Skin of body (tissue), 2 donors: ENCODE measurements around the gene CDH23. TPM values are rescaled to one million over a fixed set of nuclear protein-coding genes. Genes with fewer than 3 reads are reported as not detected.

Experiments
- DNase-seq: peaks from one replicate; lab custom pipeline; 2025; lab: John Stamatoyannopoulos, UW
- total RNA-seq: library from RNA; depleted of rRNA; stranded (reverse); fragments of >200 nt; gene quantifications from one replicate; pipeline ENCODE4 v1.2.3, GENCODE V29; 2014

CDH23 gene
- total RNA-seq, 1 donor from 2014 or later = 6.3 TPM

DNA sequence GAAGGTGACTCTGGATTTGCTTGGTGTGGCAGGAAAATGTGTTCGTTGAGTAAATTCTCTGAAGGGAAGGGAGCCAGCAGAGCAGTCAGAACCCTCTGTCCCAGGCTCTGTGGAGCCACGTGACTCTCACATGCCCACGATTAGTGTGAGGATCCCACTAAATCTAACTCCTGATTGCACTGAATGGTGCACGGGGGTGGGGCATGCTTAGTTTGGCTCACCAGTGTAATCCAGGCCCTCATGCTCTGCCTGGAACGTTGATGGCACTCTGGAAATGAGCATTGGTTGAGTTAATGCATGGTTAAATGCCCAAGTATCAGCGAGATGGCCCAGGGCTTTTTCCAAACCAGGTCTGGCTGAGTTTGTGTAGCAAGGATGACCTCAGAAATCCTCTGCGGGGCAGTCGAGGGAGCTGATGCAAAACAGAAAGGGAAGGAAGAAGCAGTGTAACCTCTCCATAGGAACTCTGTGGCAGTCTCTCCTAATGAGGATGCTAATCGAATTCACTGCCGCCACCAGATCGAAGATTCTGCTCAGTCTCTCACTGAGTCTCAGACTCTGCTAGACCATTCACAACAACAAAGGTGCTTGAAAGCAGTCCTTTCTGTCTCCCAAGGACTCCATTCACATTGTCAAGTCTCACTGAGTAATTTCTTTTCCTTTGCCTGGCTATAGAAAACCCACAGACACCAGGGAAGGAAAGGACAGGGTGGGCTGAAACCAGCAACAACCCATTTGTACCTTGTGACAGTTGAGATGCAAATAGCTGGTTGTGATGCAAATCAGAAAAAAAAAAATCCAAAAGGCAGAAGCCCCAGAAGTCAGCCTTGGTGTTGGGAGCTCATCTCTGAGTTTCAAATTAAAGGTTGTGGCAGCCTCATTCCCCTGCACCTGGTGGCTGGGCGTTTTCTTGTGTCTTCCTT is 224.8 kb downstream of the CDH23 start:
- DNase-seq = no peak

DNA sequence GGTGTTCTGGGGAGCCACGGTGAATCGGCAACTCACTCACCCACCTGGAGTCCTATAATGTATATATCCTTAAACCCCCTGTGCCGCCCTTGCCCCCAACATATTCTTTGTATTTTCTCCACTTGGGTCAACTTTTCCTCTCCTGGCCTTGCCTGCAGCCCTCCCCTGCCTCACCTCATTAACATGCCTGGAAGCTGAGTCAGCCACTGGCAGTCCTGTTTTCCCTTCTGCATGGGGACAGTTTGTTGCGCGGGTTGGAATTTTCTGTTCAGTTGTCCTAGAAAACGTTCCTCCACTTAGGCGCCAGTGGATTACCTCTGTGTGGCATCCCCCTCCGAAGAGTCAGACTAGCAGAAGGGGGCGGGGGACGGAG is 225.4 kb downstream of the CDH23 start:
- DNase-seq = no peak

DNA sequence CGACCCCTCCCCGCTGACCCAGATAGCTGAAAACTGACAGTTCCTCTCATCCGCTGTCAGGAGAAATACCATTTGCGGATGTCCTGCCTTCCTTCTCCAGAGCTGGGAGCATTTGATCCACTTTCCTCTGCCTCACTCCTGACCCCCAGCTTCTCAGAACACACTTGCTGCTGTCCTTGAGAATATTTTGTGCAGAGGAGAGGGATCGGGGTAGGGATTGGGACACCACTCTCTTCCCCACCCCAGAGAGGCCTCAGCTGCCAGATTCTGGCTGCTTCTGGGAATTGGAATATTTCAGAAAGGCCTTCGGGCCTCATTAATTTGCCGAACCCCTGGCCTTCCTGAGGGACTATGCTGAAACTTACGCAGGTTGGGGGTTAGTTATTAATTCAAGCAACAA is 225.9 kb downstream of the CDH23 start:
- DNase-seq = no peak

DNA sequence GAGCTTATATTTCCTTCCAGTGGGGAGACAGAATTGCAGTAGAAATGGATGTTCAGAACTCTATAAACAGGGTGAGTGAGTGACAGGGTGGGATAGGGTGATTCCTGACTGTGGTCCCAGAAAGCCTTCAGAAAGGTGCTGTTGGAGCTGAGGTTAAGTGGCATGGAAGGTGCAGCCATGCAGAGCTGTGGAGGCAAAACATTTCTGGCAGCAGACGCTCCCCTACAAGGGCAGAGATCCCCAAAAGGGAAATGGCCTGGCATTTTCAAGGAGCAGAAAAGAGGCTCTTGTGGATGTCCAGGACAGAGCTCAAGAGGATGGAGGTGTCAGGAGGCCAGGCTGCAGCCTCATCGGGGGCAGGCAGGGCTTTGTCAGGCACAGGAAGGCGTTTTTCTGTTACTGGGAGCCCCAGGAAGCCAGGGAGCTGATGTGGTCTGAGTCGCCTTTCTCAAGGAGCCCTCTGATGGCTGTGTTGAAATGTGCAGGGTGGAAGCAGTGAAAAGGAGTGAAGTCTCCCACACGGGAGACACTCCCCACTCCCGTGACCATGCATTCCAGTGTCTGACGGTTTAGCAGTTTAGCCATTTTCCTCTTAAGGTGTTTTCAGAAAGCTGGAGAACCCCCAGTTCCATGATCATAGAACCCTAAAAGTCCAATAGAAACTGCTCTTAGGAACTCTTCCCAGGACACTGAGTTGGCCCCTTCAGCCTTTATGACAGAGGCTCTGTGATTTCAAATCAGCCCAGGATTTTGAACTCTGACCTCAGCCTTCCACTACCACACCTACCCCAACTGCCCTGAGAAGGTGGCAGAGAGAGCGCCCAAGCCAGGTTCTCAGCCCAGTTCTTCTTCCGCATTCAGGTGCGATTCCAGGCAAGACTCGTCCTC is 226.6 kb downstream of the CDH23 start:
- DNase-seq = no peak

DNA sequence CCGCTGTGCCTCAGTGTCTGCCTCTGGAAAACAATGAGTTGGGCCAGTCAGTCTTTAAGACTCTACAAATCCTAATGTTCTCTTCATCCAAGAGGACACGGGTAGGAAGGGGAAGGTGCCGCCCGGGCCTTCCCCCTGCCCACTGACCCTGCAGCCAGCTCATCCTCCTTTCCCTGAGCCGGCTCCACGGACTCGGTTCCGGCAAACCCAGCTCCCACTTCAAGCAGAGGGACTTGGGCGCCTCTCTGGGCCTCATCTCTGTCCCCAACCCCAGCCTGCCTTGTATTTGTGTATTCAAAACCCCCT is 227.2 kb downstream of the CDH23 start:
- DNase-seq = no peak

DNA sequence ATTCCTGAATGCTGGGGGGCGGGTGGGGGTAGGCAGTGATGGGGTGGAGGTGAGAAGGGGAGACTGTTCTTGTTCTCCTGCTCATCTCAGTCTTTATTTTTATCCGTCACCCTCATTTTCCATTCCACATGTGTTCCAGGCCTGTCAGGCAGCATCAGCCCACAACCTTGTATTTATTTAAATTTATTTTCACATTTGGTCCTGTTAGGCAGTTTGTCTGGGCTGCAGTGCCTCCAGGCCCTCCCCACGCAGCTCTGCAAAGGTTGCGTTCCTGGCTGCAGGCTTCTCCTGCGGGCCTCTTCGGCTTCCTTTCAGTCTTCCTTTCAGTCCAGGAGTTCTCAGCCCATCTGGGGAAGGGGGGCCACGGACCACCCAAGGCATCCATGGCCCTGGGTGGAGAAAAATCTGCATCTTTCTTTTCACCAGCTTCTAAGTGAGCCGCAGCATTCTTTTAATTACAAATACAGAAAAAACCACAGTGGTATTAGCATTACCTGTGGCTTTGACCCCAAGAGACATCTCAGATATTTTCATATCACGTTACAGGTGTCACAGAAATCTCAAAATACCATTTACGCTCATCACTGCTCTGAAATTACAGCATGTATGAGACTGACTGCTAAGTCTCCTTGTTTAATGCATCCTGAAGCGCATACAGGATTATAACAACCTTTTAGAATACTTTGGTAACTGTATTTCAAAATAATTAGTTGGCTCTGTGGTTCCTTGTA is 228.9 kb downstream of the CDH23 start:
- no peak for DNase-seq

DNA sequence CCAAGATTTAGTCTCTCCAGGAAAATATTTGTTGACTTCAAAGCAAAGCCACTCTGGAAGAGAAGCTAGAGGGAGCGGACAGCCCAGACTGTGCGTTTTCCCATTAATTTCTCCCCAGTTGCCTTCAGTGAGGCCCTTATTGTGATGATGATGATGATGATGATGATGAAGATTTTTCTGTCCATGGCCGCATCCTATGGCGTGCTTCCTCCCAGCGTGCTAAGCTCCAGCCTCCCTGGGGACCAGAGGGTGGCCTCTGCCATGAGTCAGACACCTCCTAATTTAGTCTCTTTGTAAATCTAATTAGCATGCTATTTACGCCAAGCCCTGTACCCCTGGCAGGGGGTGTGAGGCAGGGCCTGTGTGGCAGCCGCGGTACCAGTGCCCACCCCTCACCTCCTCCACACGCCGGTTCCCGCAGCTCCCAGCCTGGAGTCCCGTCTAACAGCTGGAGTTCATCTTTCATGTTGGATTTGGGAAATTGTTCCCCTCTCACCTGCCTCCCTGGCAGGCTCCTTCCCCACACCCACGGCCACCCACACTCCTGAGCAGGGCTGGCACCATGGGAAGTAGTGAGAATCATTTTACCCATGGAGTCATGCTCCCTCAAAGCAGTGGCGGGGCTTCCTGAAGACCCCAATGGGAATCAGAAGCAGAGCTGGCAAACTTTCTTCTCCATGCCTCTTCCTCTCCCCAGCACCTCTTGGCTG is 230.7 kb downstream of the CDH23 start:
- DNase-seq = no peak

DNA sequence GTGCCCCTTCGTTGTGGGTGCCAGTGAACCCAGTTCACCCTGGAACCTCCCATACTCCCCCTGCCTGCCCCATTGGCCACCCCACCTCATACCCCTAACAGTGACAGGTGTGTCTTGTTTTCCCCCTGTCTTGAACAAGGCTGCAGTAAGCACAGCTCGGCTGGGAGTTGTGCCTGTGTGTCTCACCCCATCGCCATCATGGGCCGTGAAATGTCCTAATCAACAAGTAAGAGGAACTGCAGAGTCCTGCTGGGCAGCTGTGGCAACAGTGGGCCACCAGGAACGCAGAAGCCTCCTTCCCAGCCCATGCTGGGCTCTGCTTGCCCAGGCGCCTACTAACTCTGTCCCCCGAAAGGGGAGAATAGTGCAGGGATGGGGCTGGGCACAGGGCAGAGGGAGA is 231.2 kb downstream of the CDH23 start:
- DNase-seq = no peak

DNA sequence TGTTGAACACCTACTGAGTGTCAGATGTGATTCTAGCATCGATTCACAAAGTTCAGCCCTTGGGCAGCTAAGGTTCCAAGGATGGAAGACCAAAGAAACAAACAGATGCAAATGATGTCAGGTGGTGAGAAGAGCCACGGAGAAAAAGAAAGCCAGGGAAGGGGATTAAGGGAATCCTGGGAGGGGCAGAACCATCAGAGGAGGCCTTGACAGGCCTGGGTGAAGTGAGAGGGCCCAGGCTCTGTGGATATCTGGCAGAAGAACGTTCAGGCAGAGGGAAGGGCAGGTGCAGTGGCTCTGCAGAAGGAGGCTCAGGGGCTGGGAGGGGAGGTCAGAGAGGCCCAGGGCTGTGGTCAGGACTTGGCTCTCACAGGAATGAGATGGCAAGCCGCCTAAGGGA is 232.4 kb downstream of the CDH23 start:
- no peak for DNase-seq

DNA sequence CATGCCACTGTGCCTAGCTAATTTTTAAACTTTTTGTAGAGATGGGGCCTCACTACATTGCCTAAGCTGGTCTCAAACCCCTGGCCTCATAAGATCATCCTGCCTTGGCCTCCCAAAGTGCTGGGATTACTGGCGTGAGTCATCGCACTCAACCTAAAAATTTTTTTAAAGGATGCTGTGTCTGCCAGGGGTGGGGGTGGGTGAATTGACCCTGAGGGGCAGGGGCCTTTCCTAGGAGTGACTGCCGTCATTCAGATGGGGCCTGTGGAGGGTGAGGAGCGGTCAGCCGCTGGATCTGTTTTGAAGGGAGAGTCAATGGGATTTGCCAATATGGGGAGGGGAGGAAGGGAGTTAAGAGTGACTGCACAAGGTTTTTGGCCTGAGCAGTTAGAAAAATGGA is 233.4 kb downstream of the CDH23 start:
- DNase-seq = no peak

DNA sequence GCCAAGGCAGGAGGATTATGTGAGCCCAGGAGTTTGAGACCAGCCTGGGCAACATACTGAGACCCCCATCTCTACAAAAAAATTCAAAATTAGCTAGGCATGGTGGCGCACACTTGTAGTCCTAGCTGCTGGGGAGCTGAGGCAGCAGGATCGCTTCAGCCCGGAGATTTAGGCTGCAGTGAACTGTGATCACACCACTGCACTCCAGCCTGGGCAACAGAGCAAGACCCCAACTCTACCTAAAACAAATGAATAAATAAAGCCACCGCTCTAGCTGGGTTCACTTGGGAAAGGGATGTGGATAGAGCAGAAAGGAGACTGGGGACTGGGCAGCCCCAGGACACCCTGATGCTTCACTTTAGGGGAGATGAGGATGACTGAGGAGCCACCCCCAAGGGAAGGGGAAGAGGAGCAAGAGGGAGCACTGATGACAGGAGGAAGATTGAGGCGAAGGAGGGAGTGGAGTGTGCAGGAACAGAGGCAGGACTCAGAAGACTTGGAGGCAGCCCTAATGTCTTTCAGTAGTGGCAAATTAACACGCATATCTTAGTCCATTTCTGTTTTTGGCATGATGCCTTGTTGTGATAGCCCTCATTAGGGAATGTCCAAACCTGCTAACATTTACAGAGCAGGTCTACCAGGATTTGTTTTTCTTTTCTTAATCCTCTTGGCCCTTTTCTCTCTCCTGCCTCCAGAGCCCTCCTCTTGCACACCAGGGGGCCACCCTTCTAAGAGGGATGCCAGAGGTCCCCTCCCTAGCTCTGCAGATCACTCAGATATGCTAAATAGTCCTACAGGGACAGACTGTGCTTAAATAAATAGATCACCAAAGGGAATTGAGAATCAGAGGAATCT is 234.5 kb downstream of the CDH23 start:
- no peak for DNase-seq

DNA sequence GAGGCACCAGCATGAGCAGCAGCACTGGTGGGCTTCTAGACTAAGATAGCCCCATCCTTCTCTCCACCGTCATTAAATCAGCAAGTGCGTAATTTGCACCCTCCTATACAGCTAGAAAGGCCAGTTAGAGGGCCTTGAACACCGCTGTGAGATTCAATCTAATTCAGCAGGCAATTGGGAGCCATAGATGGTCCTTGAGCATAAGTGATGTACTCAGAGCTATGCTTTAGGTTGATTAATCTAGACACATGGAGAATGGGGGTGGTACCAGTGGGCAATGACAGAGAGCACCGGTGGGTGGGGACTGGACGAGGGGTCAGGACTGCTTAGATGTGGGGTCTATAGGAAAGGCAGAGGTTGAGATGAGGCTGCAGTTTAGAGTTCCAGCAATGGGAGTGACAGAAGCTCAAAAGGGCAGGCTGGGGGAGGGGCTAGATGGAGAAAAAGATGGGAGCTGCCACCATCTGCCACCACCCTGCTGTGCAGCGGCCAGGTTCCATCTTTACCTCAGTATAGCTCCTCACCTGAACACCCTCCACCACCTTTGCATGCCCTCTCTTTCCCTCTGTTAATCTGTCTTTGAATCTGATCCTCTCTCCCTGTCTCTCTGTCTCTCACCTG is 235.6 kb downstream of the CDH23 start:
- DNase-seq = no peak

DNA sequence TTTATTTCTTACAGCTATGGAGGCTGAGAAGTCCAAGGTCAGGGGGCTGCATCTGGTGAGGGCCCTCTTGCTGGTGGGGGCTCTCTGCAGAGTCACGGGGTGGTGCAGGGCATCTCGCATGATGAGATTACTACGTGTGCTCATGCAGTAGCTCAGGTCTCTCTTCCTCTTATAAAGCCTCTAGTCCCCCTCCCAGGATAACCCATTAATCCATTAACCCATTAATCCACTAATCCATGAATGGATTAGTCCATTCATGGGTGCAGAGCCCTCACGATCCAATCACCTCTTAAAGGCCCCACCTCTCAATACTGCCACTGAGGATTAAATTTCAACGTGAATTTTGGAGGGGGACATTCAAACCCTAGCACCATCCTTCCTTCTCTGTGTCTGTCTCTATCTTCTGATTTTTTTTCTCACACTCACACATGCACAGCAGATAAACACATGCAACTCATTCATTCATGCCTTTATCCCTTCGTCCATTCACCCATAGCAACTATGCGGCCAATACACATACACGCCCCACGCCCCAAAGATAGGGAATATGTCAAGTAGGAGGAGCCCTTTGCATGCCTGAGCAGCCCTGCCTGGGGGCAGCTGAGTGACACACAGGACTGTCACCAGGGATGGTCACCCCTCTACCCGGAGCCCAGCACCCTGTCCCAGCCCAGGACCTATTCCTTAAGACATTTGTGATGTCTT is 236.3 kb downstream of the CDH23 start:
- DNase-seq = no peak

DNA sequence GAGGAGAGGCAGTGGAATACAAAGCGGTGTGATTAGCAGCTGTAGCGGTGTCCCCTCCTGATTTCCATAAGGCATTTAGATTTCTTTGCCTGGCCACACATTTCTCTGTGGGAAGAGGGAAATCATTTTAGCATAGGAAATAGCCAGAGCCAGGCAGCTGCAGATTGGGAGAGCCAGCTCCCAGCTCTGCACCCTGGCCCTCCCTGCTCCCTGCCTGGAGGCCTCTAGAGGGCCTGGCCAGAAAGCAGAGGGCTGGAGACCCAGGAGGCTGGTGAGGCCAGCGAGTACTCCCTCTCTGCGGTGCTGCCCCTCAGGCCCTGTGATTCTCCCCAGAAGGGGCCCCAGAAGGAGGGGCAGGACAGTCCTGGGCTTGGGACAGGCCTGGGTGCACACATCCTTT is 237.2 kb downstream of the CDH23 start:
- DNase-seq = no peak

DNA sequence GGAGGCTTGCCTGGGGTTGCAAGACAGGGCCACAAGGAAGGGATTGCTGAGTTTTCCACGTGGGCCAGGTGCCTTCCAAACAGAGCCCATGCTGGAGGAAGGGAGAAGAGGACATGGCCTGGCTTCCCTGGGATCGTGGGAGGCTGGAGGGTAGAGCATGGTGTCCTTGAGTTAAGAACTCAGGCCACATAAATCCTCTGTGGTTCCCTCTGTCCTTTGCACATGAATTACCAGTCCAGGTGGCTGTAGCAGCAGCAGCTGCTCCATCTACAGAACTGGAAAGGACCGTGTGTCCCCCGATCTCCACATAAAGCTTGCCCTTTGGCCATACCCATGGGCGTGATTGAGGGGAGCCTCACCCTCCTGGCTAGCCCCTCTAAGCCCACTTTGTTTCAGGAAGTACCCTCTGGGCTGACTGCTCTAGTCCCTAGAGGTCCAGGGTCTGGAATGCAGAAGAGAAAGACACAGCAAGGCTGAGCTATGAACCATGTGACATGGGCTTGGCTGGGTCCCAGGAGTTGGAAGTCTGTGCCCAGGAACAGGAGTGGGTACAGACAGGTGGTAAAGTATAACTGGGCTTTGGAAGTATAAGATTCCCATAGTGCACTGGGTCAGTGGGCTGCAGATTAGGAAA is 237.9 kb downstream of the CDH23 start:
- DNase-seq = no peak

DNA sequence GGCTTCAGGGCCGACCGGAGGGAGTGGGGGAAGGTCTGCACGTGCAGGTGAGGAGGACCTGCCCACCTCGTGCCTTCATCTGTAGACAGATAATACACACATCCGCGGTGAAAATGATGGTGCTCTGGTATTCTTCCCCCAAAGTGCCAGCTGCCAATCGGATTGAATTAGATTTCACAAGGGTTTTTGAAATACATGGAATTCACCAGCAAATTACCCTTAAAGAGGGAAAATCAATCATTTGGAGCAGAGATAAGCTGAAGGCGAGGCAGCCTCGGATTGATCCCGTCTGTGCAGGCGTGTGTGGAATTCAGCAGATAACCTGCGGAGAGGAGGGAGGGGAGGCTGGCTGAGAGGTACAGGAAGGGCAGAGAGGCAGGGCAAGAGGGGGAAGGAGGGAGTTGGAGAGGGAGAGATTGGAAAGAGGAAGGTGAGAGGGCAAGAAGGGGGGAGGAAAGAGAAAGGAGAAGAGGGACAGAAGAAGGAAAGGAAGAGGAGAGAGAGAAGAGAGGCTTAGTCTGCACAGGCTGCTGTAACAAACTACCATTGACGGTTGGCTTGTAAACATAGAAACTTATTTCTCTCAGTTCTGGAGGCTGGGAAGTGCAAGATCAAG is 238.6 kb downstream of the CDH23 start:
- no peak for DNase-seq

DNA sequence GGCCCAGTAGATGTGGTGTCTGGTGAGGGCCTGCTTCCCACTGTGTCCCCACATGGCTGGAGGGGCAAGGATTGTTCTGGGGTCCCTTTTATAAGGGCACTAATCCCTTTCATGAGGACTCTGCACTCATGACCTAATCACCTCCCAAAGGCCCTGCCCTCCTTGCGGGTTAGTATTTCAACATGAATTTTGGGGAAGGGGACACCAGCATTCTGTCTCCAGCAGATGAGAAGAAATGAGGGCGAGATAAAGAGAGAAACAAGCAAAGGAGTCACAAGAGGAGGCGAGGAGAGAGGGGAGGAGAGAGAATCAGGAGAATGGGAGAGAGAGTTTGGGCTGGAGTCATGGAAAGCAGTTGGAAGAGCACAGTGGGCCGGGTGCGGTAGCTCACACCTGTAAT is 239.1 kb downstream of the CDH23 start:
- DNase-seq = no peak

DNA sequence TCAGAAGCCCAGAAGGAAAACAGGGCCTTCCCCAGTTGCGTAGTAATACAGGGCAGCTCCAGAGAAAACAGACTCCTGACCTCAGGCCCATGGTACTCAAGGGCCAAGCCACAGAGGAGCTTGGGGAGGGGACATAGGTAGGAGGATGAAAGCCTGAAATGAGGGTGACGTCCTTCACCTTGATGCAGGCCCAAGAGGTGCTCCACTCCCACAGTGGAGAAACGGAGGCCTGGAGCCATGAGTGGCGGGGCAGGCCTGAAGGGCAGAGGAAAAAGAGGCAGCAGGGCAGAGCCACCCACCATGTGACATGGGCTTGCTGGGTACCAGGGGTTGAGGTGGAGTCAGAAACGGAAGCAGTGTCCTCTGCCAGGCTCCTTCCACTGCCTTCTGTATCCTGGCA is 239.9 kb downstream of the CDH23 start:
- no peak for DNase-seq
